Neural cell (in vitro differentiated cells): ENCODE measurements around the gene YPEL1. TPM values are rescaled to one million over a fixed set of nuclear protein-coding genes. Genes with fewer than 3 reads are reported as not detected.

ENCODE experiments used
- H2AFZ ChIP-seq: fragments of 200-600, 300-800 bp; sonication (generic), shearing (Covaris generic); 2 replicates; pipeline ENCODE4 v1.6.0; 2014; ENCODE audit warnings: low read depth, mild to moderate bottlenecking, antibody characterized with exemption, low read length, moderate library complexity
- H3F3A ChIP-seq: fragments of 200-600 bp; shearing (Covaris generic); 2 replicates; pipeline ENCODE4 v1.6.1; 2016; ENCODE audit warnings: mild to moderate bottlenecking, moderate library complexity, mixed read lengths, antibody characterized with exemption, low read length; ENCODE audit not compliant: insufficient read depth, poor library complexity, severe bottlenecking
- H3K27ac ChIP-seq: fragments of 200-600, 300-800 bp; sonication (generic), shearing (Covaris generic); 2 replicates; pipeline ENCODE4 v1.5.1; 2014; ENCODE audit warnings: mild to moderate bottlenecking, low read length, moderate library complexity
- H3K27me3 ChIP-seq: fragments of 300-800, 200-600 bp; sonication (generic), shearing (Covaris generic); 2 replicates; pipeline ENCODE4 v1.6.0; 2014; ENCODE audit warnings: mild to moderate bottlenecking, low read depth, low read length, moderate library complexity; ENCODE audit not compliant: insufficient read depth
- H3K36me3 ChIP-seq: fragments of 300-800, 200-600 bp; sonication (generic), shearing (Covaris generic); 2 replicates; pipeline ENCODE4 v1.5.1; 2014; ENCODE audit warnings: mild to moderate bottlenecking, antibody characterized with exemption, low read length, moderate library complexity; ENCODE audit not compliant: insufficient read depth
- H3K4me2 ChIP-seq: fragments of 300-800, 200-600 bp; sonication (generic), shearing (Covaris generic); 2 replicates; pipeline ENCODE4 v1.6.0; 2014; ENCODE audit warnings: mild to moderate bottlenecking, low read length
- H3K4me3 ChIP-seq: fragments of 300-800, 200-600 bp; sonication (generic), shearing (Covaris generic); 2 replicates; pipeline ENCODE4 v1.5.1; 2014; ENCODE audit warnings: mild to moderate bottlenecking, low read length, moderate library complexity
- H3K79me2 ChIP-seq: fragments of 200-600 bp; shearing (Covaris generic); replicated peaks from 2 replicates; pipeline ENCODE4 v1.6.0; 2014; ENCODE audit warnings: mild to moderate bottlenecking, low read length, moderate library complexity; ENCODE audit not compliant: insufficient read depth
- H3K9ac ChIP-seq: fragments of 300-800, 200-600 bp; sonication (generic), shearing (Covaris generic); 2 replicates; pipeline ENCODE4 v1.6.1; 2016; ENCODE audit warnings: mild to moderate bottlenecking, low read length, mixed read lengths
- H3K9me2 ChIP-seq: fragments of 200-600 bp; shearing (Covaris generic); 2 replicates; pipeline ENCODE4 v1.6.1; 2016; ENCODE audit warnings: mild to moderate bottlenecking, low read length, mixed read lengths; ENCODE audit not compliant: insufficient read depth
- H3K9me3 ChIP-seq: fragments of 200-600, 300-800 bp; sonication (generic), shearing (Covaris generic); 2 replicates; pipeline ENCODE4 v1.6.1; 2016; ENCODE audit warnings: mild to moderate bottlenecking, mixed run types, low read length, moderate library complexity, mixed read lengths
- H4K20me1 ChIP-seq: fragments of 200-600 bp; shearing (Covaris generic); 2 replicates; pipeline ENCODE4 v1.6.1; 2016; ENCODE audit warnings: mild to moderate bottlenecking, mixed run types; ENCODE audit not compliant: insufficient read depth
- EP300 ChIP-seq: fragments of 450-650 bp; conservative IDR thresholded peaks from 2 replicates; pipeline ENCODE4 v1.6.1; 2014; ENCODE audit warnings: antibody characterized with exemption, mild to moderate bottlenecking, moderate library complexity; ENCODE audit not compliant: poor library complexity, severe bottlenecking
- EZH2 ChIP-seq: fragments of 200-600, 300-800 bp; shearing (Covaris generic), sonication (generic); IDR thresholded peaks from 2 replicates; pipeline ENCODE4 v1.6.1; 2014; ENCODE audit warnings: antibody characterized with exemption, low read length, borderline replicate concordance, mild to moderate bottlenecking; ENCODE audit not compliant: insufficient read depth, poor library complexity, severe bottlenecking
- MXI1 ChIP-seq: fragments of 450-650 bp; conservative IDR thresholded peaks from 2 replicates; pipeline ENCODE4 v1.6.1; 2014; ENCODE audit warnings: antibody characterized with exemption, mild to moderate bottlenecking; ENCODE audit not compliant: poor library complexity, severe bottlenecking
- POLR2AphosphoS5 ChIP-seq: IDR thresholded peaks from 2 replicates; pipeline ENCODE4 v1.6.1; 2012
- RAD21 ChIP-seq: fragments of 450-650 bp; conservative IDR thresholded peaks from 2 replicates; pipeline ENCODE4 v1.6.1; 2014; ENCODE audit warnings: antibody characterized with exemption, mild to moderate bottlenecking, moderate library complexity
- SMC3 ChIP-seq: fragments of 450-650 bp; conservative IDR thresholded peaks from 2 replicates; pipeline ENCODE4 v1.6.1; 2014; ENCODE audit warnings: antibody characterized with exemption, mild to moderate bottlenecking, moderate library complexity; ENCODE audit not compliant: poor library complexity
- TAF1 ChIP-seq: IDR thresholded peaks from 2 replicates; pipeline ENCODE4 v1.6.1; 2012; ENCODE audit warnings: low read depth
- polyA plus RNA-seq: library from polyadenylated mRNA; depleted of rRNA; stranded (reverse); fragments of >200 nt; gene quantifications from 2 replicates; pipeline ENCODE4 v1.2.3, GENCODE V29; 2014
- TF ChIP-seq, protein P1 (sequence below): fragments of 450-650 bp; IDR thresholded peaks from 2 replicates; pipeline ENCODE4 v1.5.1; 2014; ENCODE audit warnings: antibody characterized with exemption, mild to moderate bottlenecking, moderate library complexity; ENCODE audit not compliant: poor library complexity, severe bottlenecking
- TF ChIP-seq, protein P2 (sequence below): IDR thresholded peaks from 2 replicates; pipeline ENCODE4 v1.6.1; 2012; ENCODE audit warnings: borderline replicate concordance

Gene YPEL1
- polyA plus RNA-seq, 1 donor from 2014 or later = 38.0 TPM

DNA sequence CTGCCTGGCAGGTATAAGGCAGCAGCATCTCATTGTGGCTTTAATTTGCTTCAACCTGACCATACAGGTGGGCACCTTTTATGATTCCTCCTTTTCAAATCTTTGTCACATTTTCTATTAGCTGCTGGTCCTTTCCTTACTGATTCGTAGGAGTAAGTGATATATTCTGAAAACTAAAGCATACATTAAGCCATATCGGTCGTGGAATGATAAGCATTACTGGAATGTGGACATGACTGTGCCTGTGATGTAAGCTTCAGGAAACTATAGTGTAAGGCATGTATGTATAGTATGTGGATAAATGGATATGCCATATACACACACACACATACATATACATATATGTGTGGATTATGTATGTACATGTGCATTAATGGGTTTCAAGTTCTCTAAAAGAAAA, 20.8 kb downstream of the YPEL1 start:
- Histone ChIP-seq H3K9me2 (no peaks in the 10 kb centered on the region), H2AFZ (no peak overlapping the region), H3K36me3 (no peaks in the 10 kb centered on the region), H3K4me2 (no peak overlapping the region), H4K20me1 (no peaks in the 10 kb centered on the region), H3K9me3 (no peaks in the 10 kb centered on the region), H3K9ac (no peak overlapping the region), H3K27ac (no peak overlapping the region), H3F3A (no peaks in the 10 kb centered on the region), H3K27me3 (no peaks in the 10 kb centered on the region), H3K4me3 (no peak overlapping the region), H3K79me2 (peaks cover 4% of the 10 kb centered on the region)
- no peak for TF ChIP-seq SMC3
- no peak for TF ChIP-seq EP300
- no peak for TF ChIP-seq RAD21
- TF ChIP-seq MXI1 = no peak
- TF ChIP-seq, protein P1, sequence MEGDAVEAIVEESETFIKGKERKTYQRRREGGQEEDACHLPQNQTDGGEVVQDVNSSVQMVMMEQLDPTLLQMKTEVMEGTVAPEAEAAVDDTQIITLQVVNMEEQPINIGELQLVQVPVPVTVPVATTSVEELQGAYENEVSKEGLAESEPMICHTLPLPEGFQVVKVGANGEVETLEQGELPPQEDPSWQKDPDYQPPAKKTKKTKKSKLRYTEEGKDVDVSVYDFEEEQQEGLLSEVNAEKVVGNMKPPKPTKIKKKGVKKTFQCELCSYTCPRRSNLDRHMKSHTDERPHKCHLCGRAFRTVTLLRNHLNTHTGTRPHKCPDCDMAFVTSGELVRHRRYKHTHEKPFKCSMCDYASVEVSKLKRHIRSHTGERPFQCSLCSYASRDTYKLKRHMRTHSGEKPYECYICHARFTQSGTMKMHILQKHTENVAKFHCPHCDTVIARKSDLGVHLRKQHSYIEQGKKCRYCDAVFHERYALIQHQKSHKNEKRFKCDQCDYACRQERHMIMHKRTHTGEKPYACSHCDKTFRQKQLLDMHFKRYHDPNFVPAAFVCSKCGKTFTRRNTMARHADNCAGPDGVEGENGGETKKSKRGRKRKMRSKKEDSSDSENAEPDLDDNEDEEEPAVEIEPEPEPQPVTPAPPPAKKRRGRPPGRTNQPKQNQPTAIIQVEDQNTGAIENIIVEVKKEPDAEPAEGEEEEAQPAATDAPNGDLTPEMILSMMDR = no peak
- no peak for TF ChIP-seq TAF1
- TF ChIP-seq EZH2 = no peak
- TF ChIP-seq, protein P2, sequence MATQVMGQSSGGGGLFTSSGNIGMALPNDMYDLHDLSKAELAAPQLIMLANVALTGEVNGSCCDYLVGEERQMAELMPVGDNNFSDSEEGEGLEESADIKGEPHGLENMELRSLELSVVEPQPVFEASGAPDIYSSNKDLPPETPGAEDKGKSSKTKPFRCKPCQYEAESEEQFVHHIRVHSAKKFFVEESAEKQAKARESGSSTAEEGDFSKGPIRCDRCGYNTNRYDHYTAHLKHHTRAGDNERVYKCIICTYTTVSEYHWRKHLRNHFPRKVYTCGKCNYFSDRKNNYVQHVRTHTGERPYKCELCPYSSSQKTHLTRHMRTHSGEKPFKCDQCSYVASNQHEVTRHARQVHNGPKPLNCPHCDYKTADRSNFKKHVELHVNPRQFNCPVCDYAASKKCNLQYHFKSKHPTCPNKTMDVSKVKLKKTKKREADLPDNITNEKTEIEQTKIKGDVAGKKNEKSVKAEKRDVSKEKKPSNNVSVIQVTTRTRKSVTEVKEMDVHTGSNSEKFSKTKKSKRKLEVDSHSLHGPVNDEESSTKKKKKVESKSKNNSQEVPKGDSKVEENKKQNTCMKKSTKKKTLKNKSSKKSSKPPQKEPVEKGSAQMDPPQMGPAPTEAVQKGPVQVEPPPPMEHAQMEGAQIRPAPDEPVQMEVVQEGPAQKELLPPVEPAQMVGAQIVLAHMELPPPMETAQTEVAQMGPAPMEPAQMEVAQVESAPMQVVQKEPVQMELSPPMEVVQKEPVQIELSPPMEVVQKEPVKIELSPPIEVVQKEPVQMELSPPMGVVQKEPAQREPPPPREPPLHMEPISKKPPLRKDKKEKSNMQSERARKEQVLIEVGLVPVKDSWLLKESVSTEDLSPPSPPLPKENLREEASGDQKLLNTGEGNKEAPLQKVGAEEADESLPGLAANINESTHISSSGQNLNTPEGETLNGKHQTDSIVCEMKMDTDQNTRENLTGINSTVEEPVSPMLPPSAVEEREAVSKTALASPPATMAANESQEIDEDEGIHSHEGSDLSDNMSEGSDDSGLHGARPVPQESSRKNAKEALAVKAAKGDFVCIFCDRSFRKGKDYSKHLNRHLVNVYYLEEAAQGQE = no peak
- no peak for TF ChIP-seq POLR2AphosphoS5

DNA sequence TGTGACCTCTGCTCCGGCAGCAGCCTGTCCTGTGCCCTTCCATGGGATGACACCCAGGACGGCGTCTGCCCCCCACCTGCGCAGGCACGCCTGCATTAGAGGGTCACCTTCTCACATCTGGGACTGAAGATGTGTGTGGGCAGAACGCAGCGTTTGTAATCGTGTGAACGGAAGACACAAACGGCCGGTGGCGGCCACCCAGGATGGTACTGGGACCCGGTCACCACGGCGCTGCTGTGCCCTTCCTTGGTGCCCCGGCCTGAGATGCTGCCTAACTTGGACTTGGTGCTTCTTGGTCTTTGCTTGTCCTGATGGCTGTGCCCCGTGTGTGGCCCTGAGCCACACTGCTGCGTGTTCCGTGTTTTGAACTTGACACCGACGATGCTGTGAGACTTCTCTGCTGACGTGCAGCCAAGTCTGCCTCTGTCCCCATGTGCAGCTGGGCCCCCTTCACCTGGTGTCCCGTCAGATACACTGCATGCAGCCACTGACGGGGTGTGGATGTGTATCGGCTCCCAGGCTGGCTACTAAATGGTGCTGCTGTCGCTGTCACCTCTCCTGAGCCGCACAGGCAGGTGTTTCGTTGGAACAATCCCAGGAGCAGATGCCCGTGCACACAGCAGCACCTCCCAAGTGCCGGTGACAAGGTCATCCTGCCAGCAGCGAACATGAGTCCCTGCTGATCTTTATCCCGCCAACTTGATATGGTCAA, 21.4 kb downstream of the YPEL1 start:
- TF ChIP-seq, protein P1 = no peak
- no peak for TF ChIP-seq TAF1
- TF ChIP-seq, protein P2 = no peak
- TF ChIP-seq POLR2AphosphoS5 = no peak
- TF ChIP-seq SMC3 = no peak
- no peak for TF ChIP-seq EP300
- no peak for TF ChIP-seq MXI1
- no peak for TF ChIP-seq RAD21
- no peak for TF ChIP-seq EZH2

More for the DNA sequence above, 21.4 kb downstream of the YPEL1 start:
- Histone ChIP-seq H3K4me3 (no peak overlapping the region), H3K9me2 (no peaks in the 10 kb centered on the region), H4K20me1 (no peaks in the 10 kb centered on the region), H3K9ac (no peak overlapping the region), H3K27me3 (no peaks in the 10 kb centered on the region), H3K27ac (no peak overlapping the region), H3K36me3 (no peaks in the 10 kb centered on the region), H3F3A (no peaks in the 10 kb centered on the region), H3K4me2 (no peak overlapping the region), H3K9me3 (no peaks in the 10 kb centered on the region), H2AFZ (no peak overlapping the region), H3K79me2 (peaks cover 4% of the 10 kb centered on the region)
